Smooth muscle cell (in vitro differentiated cells): ENCODE results near the gene HSPBP1. TPM values are rescaled to one million over a fixed set of nuclear protein-coding genes. Genes with fewer than 3 reads are reported as not detected.

Experiments
- DNase-seq: peaks from one replicate; lab custom pipeline; 2025; ENCODE audit not compliant: unreplicated experiment; lab: John Stamatoyannopoulos, UW
- H2AFZ ChIP-seq: fragments of 200-600 bp; sonication (generic); 2 replicates; pipeline ENCODE4 v1.6.0; 2016; ENCODE audit warnings: antibody characterized with exemption, low read depth, mild to moderate bottlenecking
- H3F3A ChIP-seq: fragments of 200-600 bp; sonication (generic); 2 replicates; pipeline ENCODE4 v1.6.0; 2017; ENCODE audit warnings: antibody characterized with exemption, low read depth
- H3K27ac ChIP-seq: fragments of 200-600 bp; sonication (generic); 2 replicates; pipeline ENCODE4 v1.5.1; 2016; ENCODE audit warnings: low read depth, mild to moderate bottlenecking
- H3K27me3 ChIP-seq: fragments of 200-600 bp; sonication (generic); 2 replicates; pipeline ENCODE4 v1.6.1; 2016; ENCODE audit warnings: low read depth, mild to moderate bottlenecking
- H3K36me3 ChIP-seq: fragments of 200-600 bp; sonication (generic); 2 replicates; pipeline ENCODE4 v1.5.1; 2016; ENCODE audit warnings: low read depth
- H3K4me1 ChIP-seq: fragments of 200-600 bp; sonication (generic); 2 replicates; pipeline ENCODE4 v1.5.1; 2016; ENCODE audit warnings: low read depth
- H3K4me2 ChIP-seq: fragments of 200-600 bp; sonication (generic); 2 replicates; pipeline ENCODE4 v1.6.0; 2016; ENCODE audit warnings: mild to moderate bottlenecking
- H3K4me3 ChIP-seq: fragments of 200-600 bp; sonication (generic); 2 replicates; pipeline ENCODE4 v1.5.1; 2016; ENCODE audit warnings: mild to moderate bottlenecking
- H3K79me2 ChIP-seq: fragments of 200-600 bp; sonication (generic); 2 replicates; pipeline ENCODE4 v1.6.0; 2016; ENCODE audit warnings: low read depth, mild to moderate bottlenecking
- H3K9ac ChIP-seq: fragments of 200-600 bp; sonication (generic); 2 replicates; pipeline ENCODE4 v1.6.0; 2016; ENCODE audit warnings: low read depth
- H3K9me3 ChIP-seq: fragments of 200-600 bp; sonication (generic); replicated peaks from 2 replicates; pipeline ENCODE4 v1.5.1; 2016; ENCODE audit warnings: low read depth
- H4K20me1 ChIP-seq: fragments of 200-600 bp; sonication (generic); 2 replicates; pipeline ENCODE4 v1.6.0; 2016; ENCODE audit warnings: low read depth
- WGBS: methylation state at CpG from one replicate; pipeline ENCODE4 v1.1.7; 2016; ENCODE audit warnings: low lambda C conversion rate; 5-methylcytosine and 5-hydroxymethylcytosine counted together
- polyA plus RNA-seq: library from polyadenylated mRNA; unstranded; fragments of >200 nt; fragmentation: Nextera tagmentation; extraction: Ambion mirVana; gene quantifications from 2 replicates; pipeline ENCODE4 v1.2.1, GENCODE V29; 2016
- total RNA-seq: library from RNA; depleted of rRNA; stranded (reverse); fragments of >200 nt; gene quantifications from 2 replicates; pipeline ENCODE4 v1.2.3, GENCODE V29; 2014
- TF ChIP-seq, protein P1 (sequence below): fragments of 200-600 bp; sonication (generic); IDR thresholded peaks from 2 replicates; pipeline ENCODE4 v1.5.1; 2017; ENCODE audit warnings: borderline replicate concordance, mild to moderate bottlenecking, antibody characterized with exemption; ENCODE audit not compliant: insufficient read depth, poor library complexity, severe bottlenecking

HSPBP1 gene
- total and polyA plus RNA-seq, 2 experiments from 2014 or later: 21.5 to 80.0 TPM

DNA sequence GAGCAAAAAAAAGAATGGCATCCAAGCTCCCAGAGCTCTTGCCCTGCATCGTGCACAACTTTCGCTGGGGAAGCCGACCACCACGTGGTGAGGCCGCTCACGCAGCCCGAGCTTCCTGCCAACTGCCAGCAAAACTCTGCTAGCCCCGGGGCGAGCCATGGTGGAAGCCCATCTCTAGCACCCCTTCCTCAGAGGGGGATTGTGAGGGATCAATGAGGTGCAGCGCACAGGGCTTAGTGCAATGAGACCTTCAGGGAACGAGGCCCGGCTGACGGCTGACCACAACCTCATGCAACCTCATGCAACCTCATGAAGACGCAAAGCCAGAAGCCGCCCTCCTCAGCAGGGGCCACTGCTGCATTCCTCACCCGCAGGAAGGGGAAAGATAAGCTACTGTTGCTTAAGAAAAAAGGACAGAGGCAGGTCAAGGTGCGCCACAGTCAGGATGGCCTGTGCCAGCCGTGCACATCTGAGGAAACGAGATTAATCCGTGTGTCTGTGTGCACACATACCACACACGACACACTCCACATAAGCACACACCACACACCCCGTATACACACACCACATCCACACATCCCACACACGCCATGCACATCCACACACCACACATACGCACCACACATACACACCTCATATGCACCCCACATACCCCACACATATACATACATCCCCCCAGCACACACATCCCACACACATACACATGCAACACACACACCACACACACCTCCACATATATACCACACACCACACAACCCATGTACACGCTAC lies 9.6 kb downstream of the HSPBP1 start:
- no peaks in the 10 kb centered on the region for H3K27me3 ChIP-seq
- no peak overlapping the region for H3K27ac ChIP-seq
- no peaks in the 10 kb centered on the region for H4K20me1 ChIP-seq
- WGBS: 96% methylated on average over 20 of the region's 25 CpGs
- no peak overlapping the region for H3K4me3 ChIP-seq
- H3K9me3 ChIP-seq: no peaks in the 10 kb centered on the region
- peaks cover 4% of the 10 kb centered on the region for H3K79me2 ChIP-seq
- TF ChIP-seq, protein P1, sequence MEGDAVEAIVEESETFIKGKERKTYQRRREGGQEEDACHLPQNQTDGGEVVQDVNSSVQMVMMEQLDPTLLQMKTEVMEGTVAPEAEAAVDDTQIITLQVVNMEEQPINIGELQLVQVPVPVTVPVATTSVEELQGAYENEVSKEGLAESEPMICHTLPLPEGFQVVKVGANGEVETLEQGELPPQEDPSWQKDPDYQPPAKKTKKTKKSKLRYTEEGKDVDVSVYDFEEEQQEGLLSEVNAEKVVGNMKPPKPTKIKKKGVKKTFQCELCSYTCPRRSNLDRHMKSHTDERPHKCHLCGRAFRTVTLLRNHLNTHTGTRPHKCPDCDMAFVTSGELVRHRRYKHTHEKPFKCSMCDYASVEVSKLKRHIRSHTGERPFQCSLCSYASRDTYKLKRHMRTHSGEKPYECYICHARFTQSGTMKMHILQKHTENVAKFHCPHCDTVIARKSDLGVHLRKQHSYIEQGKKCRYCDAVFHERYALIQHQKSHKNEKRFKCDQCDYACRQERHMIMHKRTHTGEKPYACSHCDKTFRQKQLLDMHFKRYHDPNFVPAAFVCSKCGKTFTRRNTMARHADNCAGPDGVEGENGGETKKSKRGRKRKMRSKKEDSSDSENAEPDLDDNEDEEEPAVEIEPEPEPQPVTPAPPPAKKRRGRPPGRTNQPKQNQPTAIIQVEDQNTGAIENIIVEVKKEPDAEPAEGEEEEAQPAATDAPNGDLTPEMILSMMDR: no peak
- H3F3A ChIP-seq: no peaks in the 10 kb centered on the region
- H3K36me3 ChIP-seq: no peaks in the 10 kb centered on the region
- H3K4me2 ChIP-seq: no peak overlapping the region
- DNase-seq: no peak
- H3K9ac ChIP-seq: no peak overlapping the region
- no peaks in the 10 kb centered on the region for H3K4me1 ChIP-seq
- no peak overlapping the region for H2AFZ ChIP-seq

DNA sequence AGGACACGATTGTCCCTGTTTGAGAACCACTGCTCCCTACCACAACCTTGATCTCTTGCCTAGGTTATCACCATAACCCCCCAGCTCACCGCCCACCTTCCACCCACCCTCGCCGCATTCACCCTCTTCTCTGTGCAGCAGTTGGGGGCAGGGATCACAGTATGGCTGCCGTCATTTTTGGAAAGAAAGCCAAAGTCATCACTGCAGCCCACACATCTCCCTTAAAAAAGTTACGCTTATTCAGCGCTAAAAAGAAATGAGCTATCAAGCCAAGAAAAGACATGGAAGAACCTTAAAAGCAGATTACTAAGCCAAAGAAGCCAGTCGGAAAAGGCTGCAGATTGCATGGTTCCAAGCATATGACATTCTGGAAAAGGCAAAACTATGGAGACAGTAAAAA lies 10.6 kb downstream of the HSPBP1 start:
- H3K36me3 ChIP-seq: no peaks in the 10 kb centered on the region
- no peaks in the 10 kb centered on the region for H3K4me1 ChIP-seq
- no peak overlapping the region for H3K27ac ChIP-seq
- H3K9me3 ChIP-seq: no peaks in the 10 kb centered on the region
- H4K20me1 ChIP-seq: no peaks in the 10 kb centered on the region
- H2AFZ ChIP-seq: no peak overlapping the region
- no peak for DNase-seq
- H3K4me3 ChIP-seq: no peak overlapping the region
- H3K79me2 ChIP-seq: peaks cover 4% of the 10 kb centered on the region
- no peaks in the 10 kb centered on the region for H3K27me3 ChIP-seq
- H3K9ac ChIP-seq: no peak overlapping the region
- no peak overlapping the region for H3K4me2 ChIP-seq
- 95% methylated on average over 8 of the region's 8 CpGs for WGBS
- no peaks in the 10 kb centered on the region for H3F3A ChIP-seq
- TF ChIP-seq, protein P1: no peak

- Histone ChIP-seq H3K36me3 (no peaks in the 10 kb centered on the region), H3K9ac (no peak overlapping the region), H2AFZ (no peak overlapping the region), H3K4me2 (no peak overlapping the region), H3K27ac (no peak overlapping the region), H4K20me1 (no peaks in the 10 kb centered on the region), H3K27me3 (no peaks in the 10 kb centered on the region), H3K9me3 (no peaks in the 10 kb centered on the region), H3K4me3 (no peak overlapping the region), H3F3A (no peaks in the 10 kb centered on the region), H3K4me1 (no peaks in the 10 kb centered on the region), H3K79me2 (peaks cover 4% of the 10 kb centered on the region)
- WGBS: 97% methylated on average over 4 of the region's 4 CpGs
- TF ChIP-seq, protein P1: no peak
- no peak for DNase-seq
Measured at GRCh38 chr19:55266840-55267239, 13.1 kb downstream of the HSPBP1 start.

GRCh38 chr19:55266404-55266803 lies 13.5 kb downstream of the HSPBP1 start:
- no peaks in the 10 kb centered on the region for H4K20me1 ChIP-seq
- no peak overlapping the region for H3K27ac ChIP-seq
- no peaks in the 10 kb centered on the region for H3K27me3 ChIP-seq
- TF ChIP-seq, protein P1: no peak
- DNase-seq: no peak
- H3F3A ChIP-seq: no peaks in the 10 kb centered on the region
- no peak overlapping the region for H3K4me3 ChIP-seq
- no peak overlapping the region for H2AFZ ChIP-seq
- no peaks in the 10 kb centered on the region for H3K36me3 ChIP-seq
- H3K9ac ChIP-seq: no peak overlapping the region
- H3K4me2 ChIP-seq: no peak overlapping the region
- 98% methylated on average over 3 of the region's 3 CpGs for WGBS
- no peaks in the 10 kb centered on the region for H3K9me3 ChIP-seq
- no peaks in the 10 kb centered on the region for H3K4me1 ChIP-seq
- H3K79me2 ChIP-seq: peaks cover 4% of the 10 kb centered on the region
